HG03039 (cell line): ENCODE measurements around the gene CLTCL1.

Experiments used
- ATAC-seq: cut with Tn5 transposase; IDR thresholded peaks from one replicate; pipeline ENCODE4 v1.9.1; 2021; ENCODE audit warnings: mild to moderate bottlenecking, moderate library complexity; ENCODE audit not compliant: unreplicated experiment

Gene CLTCL1

DNA sequence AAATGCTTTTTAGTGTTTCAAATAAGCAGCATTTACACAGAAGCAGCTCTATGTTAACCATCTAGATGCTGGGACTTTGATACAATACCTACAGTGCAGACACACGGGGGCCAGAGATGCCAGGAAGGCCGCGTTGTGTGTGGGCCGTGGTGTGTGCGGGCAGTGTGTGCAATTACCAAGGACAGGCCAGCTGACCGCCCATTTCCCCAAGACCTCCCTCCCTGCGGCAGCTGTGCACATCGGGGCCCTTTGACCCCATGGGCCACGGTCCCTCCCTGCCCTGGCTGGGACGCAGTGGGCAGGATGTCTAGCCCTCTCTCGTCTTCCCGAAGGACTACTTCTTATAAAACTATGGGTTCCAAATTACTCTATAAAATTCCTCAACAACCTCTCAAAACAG is 38.4 kb downstream of the CLTCL1 start:
- no peak for ATAC-seq

DNA sequence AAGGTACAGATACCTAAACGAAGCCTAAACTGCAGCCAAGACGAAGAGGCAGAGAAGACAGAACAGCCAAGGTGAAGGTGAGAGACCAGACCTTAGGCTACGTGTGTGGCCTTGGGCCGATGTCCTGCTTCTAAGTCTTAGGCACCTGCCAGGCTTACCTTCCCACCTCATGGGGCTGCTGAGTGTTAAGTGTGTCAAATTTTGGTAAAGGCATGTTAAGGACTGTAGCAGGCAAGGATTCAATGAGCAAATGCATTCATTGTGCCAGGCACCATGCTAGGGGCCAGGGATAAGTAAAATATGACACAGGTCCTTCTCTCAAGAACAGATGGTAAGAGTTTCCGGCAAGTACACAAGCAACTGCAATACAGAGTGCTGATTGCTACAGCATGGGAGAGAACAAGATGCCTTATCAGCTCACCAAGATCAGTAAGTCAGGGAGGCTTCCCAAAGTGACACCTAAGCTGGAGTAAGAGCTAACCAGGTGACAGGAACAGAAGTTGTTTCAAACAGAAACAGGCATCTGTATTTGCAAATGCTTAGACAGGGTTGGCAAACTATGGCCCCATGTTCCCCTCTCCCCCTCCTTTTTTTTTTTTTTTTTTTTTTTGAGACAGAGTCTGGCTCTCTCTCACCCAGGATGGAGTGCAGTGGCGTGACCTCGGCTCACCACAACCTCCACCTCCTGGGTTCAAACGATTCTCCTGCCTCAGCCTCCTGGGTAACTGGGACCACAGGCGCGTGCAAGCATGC is 46.7 kb downstream of the CLTCL1 start:
- ATAC-seq: no peak

DNA sequence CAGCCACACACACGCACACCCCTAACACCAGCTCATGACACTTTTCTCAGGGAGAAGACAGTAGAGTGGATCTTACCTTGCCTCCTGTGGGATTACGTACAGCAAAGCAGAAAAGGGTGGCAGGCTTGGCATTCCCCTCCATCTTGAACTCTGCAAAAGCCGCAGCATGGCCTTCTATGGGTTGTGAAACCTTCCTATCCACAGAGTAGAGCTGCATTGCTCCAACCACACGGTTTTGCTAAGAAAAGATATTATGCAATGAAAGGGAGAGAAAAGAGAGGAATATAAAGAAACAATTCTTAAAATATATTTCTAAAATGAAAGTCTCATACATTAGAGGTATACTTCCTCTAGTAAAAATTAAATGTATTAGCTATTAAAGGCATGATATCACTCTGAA is 48.8 kb downstream of the CLTCL1 start:
- ATAC-seq: no peak

DNA sequence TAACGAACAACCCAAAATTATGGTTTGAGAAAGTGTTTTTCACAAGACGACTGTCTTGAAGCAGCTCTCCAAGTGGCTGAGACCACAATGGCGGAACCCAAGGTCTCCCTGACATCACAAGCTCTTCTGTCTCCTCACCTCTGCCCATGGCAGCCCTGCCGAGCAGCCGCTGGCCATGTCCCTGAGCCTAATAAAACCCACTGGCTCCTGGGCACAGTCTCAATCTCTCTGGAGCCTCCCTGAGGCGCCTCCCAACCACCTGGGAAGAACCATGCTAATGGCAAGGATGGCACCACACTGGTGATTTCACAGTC is 50.0 kb downstream of the CLTCL1 start:
- no peak for ATAC-seq

DNA sequence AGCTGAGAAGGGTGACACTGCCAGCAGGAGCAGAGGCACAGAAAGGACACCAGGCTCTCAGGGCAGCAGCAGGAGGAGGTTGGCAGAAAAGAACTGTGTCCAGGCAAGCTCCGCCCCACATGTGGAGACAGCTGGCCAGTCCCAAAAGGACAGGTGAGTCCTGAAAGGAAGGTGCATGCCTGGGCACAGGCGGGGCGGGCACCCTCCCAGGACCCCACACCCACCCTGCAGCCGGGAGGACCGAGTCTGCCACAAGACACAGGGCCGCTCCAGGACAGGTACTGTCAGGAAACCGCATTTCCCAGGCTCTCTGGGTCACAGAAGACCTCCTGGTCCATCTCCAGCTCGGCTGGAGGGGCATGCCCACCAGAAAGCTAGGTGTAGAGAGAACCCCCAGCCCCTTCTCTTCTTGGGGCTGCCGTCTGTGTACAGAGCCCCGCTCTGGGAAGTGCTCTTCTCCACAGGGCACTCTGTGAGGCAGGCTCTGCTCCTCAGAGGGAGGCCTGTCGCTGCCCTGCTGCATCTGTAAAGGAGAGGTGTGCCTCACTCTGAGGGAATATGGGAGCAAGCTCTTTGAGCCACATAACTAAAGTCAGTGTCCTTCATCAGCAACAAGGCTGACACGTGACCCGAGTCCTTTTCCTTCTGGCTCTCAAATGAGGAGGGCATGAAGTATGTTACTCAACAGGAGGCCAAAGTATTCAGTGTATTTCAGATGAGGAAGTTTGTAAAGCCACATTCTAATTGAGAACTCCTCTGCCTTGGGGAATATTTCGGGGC is 50.5 kb downstream of the CLTCL1 start:
- ATAC-seq: no peak

DNA sequence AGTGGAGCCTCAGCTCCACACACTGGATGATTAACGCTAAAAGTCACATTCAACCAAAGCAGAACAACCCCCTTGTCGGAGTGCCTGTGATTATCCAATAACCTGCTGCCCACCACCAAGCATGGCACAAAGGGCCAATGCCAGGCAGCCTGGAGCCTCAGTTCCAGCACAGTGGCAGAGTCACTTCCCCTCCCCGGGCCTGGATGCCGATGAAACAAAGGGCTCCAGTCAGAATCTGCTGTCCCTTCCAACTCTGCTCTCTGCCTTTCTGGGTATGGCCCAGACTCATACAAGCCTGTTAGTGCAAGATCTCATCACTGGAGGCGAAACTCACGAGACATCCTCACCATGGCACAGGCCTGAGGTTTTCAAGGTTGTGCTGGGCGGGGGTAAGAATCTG is 52.1 kb downstream of the CLTCL1 start:
- ATAC-seq: no peak

DNA sequence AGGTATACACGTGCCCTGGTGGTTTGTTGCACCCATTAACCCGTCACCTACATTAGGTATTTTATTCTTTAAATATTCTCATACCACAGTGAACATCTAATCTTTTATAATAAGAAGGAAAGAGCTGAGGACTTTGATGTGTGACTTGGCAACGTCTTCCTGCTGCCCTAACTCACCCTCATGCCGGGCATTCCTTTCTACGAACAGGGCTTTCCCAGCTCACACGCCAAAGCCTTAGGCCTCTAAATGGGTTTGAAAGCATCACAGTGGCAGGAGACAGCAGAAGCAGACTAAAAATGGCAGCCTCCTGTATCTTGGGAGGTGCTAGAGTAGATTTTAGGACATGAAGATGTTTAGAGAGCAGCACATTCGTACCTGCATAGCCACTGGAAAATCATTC is 52.6 kb downstream of the CLTCL1 start:
- no peak for ATAC-seq

DNA sequence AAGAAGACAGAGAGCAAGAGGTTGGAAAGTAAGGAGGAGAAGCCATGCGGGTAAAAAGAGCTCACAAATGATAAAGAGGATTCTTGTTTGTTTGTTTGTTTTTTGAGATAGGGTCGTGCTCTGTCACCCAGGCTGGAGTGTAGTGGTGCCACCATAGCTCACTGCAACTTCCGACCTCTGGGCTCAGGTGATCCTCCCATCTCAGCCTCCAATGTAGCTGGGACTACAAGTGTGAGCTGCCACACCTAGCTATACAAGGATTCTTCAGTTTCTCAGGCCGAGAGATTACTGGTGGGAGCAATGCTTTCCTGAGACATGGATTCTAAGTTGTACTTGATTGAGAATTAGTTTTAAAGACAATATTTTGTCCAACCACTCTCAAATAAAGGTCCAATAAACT is 55.6 kb downstream of the CLTCL1 start:
- ATAC-seq: no peak

DNA sequence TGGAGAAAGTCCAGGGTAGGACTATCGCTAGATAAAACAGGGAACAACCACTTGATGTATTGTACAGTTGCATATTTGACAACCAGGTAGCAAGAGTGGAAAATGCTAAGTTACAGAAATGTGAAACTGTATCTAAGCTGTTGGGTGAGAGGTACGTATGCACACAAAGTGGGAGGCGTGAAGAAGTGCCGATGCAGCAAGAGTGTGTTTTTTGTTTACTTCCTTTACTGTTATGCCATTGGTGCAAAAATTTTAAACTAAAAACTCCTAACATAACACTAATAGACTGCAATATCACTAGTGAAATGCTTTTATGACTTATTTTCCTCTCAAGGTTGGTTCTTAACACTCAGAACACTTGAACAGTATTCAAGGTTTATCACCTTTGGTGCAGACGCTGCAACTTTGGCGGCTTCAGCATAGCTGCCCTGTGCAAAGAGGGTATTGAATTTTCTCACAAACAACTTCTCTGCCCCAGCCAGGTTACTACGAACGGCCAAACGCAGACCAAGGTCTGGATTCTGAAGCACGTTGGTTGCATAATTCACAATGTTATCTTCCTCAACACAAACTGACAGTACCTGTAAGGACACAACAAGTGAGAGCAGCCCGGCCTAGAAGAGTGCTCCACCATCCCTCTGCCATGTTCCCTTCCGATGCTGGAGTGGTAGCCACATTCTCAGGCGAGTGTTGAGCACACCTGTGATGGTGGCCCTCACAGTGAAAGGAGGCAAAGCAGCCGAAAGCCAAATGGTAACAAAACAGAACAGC is 57.2 kb downstream of the CLTCL1 start:
- ATAC-seq: no peak

DNA sequence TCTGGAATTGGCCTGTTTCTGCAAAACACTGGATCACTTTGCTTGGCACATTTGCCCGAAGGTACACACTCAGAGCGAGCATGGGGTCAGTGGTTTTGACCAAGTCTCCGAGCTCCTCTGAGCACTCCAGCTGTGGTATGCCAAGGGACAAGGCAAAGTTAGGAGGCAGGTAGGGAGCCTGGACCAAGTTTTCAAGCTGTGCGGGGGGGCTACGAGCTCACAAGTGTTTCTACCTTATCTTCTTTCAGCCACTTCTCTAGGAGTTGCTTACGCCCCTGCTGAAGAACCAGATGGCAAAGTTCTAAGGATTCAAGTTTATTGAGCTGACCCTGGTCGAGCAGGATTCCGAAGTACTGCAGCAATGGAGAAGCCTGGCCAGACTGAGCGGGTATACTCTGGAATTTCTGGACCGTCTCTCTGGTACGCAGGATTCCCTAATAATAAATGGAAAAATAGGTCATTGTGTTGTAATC is 58.3 kb downstream of the CLTCL1 start:
- ATAC-seq: no peak

DNA sequence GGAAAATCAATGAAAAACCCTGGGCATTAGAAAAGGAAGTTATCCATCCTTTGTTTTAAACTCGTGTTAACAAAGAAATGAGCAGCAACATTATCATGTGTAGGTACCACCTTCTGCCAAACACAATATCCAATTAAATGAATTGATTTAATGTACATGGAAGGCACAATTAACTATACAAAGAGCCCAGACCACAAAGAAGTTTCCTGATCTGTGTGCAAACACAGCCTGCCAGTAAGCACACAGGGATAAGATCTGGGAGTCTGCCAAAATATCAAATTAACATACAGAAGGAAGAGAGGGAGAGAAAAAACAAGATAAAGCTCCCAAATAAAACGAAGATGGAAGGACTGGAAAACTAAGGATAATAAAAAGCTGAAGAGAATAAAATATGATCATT is 58.9 kb downstream of the CLTCL1 start:
- ATAC-seq: no peak

DNA sequence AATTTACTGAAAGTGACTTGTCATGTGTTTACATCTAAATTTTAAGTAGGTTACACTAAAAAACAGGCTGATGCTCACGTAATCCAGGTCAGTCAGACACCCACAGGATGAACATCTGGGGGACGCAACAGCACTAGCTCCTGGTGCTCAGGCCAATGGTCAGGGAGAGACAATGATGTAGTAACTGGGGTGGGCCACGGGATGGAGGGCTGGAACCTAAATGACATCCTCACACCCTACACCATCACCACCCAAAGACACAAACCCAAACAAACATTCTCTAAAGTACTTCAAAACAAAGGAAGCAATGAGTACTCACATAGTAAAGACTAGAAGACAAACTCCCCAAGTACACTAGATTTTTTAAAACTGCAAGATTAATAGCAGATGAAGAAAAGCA is 59.5 kb downstream of the CLTCL1 start:
- no peak for ATAC-seq

DNA sequence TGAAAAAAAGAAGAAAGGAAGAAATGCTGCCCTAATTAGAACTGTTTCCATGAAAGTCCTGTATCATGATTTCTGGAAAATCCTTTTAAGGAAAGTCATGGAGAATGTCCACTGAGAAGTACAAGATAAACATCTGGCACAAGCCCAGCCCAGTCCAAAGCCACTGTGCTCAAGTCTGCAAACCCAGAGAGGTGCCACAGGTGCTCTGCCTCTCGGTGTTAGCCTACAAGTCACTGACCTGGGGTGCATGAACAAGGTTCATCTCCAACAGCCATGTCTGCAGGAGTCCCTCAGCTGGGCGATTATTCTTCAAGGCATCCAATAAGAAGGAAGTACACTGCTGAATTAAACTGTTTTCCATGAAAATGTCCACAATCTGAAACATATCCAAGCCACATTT is 61.9 kb downstream of the CLTCL1 start:
- ATAC-seq: no peak

DNA sequence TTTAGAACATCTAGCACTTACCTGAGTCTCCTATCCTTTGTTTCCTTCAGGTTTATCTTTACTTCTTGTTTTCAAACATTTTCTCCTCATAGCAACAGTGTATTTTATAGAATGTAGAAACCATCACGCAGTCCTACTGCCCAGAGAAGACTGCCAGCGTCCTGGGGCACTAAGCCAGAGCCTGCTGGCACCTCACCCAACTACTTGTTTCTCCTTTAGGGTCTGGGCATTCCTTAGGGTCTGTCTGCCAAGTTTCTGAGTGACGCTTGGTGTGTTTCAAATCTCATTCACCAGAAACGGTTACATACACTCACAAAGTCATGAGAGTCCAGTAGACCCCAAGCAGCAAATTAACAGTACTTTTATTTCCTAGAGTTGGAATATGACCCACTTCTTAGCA is 63.3 kb downstream of the CLTCL1 start:
- ATAC-seq: no peak

DNA sequence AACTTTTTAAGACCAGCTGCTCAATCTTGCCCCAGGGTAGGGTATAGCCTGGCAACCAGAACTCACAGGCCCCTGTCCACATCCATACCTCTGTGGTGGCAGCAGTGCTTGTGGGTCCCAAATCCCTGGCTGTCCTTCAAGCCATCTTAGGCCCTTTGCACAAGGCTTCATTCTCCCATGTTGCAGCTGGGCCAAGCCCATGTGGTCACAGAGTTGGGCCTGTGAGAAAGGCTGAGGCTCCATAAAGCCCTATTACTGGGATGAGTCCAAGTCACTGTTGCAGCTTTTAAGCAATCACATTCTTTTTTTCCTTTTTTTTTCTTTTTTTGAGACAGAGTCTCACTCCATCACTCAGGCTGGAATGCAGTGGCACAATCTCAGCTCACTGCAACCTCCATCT is 65.1 kb downstream of the CLTCL1 start:
- ATAC-seq: no peak

DNA sequence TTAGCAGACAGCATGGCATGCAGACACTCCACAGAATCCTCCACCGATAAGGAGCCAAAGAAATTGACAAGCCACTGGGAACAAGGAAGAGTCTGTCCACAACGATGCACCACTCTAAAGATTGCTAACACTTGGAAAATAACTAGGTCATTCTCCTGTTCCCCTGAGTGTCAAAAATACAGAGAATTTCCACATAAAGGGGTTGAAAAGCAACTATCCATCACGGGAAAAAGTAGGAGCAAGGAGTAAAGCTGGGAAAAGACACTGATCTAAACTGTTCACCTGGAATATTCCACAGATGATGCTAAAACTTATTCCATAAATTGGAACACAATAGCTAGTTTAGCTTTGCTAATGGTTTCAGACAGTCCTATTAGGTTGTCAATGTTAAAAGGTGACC is 66.0 kb downstream of the CLTCL1 start:
- ATAC-seq: no peak

DNA sequence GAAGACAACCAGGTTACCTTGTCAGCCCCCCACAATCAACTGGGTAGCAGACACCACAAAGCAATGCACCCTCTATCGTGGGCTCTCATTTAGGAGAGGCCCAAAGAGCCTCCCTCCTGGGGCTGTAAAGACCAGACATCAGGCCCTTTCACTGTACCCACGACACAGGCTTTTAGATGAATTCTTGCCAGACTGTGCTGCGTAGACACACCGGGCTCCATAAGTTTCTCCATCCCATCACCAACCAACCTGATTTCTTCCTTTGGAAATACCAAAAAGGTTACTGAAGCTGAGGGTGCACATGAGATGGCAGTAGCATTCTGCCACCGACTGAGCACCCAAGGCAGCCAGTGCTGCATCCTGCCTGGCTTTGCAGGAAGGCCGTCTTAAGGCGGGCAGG is 66.5 kb downstream of the CLTCL1 start:
- ATAC-seq: no peak

DNA sequence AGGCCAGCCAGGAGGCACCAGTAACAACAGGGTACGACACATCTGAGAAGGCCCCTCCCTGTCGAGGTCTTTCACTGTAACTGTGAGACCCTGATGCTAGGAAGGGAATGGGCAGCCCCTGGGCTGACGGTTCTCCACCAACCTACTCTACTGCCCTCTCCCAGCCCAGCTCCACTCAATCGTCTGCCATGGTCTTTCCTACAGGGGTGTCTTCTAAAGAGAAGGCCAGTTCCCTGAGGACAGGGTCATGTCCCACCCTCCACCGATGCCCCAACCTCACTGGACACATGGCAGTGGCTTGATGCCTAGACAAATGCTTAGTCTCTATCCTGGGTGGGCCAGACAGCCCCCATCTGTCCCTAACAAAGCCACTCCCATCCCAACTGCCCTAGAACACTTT is 67.0 kb downstream of the CLTCL1 start:
- no peak for ATAC-seq

DNA sequence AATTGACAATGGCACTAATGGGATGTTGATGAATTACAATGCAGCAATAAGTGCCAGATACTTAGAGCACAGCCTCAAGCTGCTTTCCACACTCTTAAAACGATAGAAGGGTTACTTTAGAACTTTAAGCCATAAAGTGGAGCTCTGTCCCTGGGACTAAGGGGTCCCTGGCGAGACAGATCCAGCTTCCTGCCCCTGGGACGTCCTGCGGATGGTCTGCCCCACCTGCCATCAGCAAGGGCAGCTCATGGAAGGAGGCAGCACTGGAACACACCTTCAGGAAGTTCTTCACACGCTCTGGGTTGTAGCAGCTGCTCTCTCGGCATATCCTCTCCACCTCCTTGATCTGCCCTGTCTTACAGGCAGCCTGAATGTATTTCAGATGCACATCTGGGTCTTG is 67.9 kb downstream of the CLTCL1 start:
- no peak for ATAC-seq

DNA sequence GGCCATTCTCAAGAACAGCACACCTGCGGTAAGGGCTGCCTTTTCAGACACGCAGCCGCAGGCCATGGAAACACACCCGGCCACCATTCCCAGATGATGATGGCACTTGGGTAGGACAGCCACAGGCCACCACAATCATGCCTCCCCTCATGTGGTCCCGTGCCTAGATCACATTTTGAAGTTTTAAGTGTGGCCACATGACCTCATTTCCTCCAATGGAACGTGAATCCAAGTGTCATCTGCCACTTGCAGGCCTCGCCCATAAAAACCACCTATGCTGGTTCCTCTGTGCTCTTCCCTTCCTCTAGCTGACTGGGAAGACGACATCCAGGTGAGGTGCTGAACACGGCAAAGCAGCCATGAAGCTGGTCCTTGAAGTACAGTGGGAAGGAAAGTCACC is 68.4 kb downstream of the CLTCL1 start:
- no peak for ATAC-seq

DNA sequence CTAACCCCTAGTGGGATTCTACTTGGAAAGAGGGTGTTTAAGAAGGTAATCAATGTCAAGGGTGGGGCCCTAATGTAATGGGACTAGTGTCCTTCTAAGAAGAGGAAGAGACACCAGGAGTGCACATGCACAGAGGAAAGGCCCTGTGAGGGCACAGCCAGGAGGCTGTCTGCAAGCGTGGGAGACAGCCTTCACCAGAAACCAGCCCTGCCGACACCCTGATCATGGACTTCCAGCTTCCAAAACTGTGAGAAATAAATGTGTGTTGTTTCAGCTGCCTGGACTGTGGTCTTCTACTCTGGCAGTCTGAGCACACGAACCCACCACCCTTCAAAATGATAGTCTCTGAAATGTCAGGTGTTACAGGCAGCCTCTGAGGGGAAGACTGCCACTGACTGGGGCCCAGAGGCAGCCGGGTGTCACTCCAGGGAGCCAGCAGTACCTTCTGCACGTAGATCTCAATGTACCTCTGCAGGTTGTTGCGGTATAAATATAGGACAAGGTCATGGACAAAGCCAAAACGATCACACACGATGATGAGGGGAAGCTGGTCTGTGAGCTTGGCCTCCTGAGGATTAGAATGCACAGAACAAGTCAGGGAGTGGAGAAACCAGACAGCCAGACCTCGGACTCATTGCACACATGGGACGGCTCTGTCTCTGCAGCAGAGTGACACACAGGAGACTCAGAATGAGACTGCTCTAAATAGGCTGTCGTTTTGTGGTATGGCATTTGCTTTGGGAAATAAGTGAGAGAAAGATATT is 69.1 kb downstream of the CLTCL1 start:
- no peak for ATAC-seq
